Body of pancreas (tissue), 4 donors: ENCODE results near the gene MED27.

Source experiments
- POLR2A ChIP-seq, 3 donors: fragments of 450-650 bp; IDR thresholded peaks; one replicate each; pipeline ENCODE4 v1.6.1; 2016; ENCODE audit warnings: antibody characterized with exemption in 3 of 3, mild to moderate bottlenecking in 2 of 3
- TF ChIP-seq, protein P1 (sequence below), 7 experiments: fragments of 450-650 bp in 4 of 7; fragments of 200-600 bp in 3 of 7; sonication (generic) in 3 of 7; IDR thresholded peaks; one replicate each; pipeline ENCODE4 v1.5.1; 2016 to 2019; ENCODE audit warnings: antibody characterized with exemption in 7 of 7

- TF ChIP-seq, protein P1, sequence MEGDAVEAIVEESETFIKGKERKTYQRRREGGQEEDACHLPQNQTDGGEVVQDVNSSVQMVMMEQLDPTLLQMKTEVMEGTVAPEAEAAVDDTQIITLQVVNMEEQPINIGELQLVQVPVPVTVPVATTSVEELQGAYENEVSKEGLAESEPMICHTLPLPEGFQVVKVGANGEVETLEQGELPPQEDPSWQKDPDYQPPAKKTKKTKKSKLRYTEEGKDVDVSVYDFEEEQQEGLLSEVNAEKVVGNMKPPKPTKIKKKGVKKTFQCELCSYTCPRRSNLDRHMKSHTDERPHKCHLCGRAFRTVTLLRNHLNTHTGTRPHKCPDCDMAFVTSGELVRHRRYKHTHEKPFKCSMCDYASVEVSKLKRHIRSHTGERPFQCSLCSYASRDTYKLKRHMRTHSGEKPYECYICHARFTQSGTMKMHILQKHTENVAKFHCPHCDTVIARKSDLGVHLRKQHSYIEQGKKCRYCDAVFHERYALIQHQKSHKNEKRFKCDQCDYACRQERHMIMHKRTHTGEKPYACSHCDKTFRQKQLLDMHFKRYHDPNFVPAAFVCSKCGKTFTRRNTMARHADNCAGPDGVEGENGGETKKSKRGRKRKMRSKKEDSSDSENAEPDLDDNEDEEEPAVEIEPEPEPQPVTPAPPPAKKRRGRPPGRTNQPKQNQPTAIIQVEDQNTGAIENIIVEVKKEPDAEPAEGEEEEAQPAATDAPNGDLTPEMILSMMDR (IDR thresholded peaks at IDR 0.05): no peak
- no peak for TF ChIP-seq POLR2A (IDR thresholded peaks at IDR 0.05)
Observed at GRCh38 chr9:131899296-131900228, 180.1 kb downstream of the MED27 start.
